Activated effector memory CD4-positive, alpha-beta T cell treated with anti-CD3 and anti-CD28 coated beads, Interleukin-2, amount 50 U/mL, for 16 hours (primary cell): ENCODE data around the gene CPNE2.

Experiments
- DNase-seq: peaks from one replicate; pipeline ENCODE4 v3.0.0-alpha.2; 2020

The CPNE2 gene

GRCh38 chr16:57146040-57146647 is 53.8 kb downstream of the CPNE2 start:
- no peak for DNase-seq

GRCh38 chr16:57146735-57147134 is 54.4 kb downstream of the CPNE2 start:
- no peak for DNase-seq

GRCh38 chr16:57147381-57148221 is 55.2 kb downstream of the CPNE2 start:
- DNase-seq, result no peak

- no peak for DNase-seq
Observed at GRCh38 chr16:57148481-57148880, 56.1 kb downstream of the CPNE2 start.

- DNase-seq, result no peak
Observed at GRCh38 chr16:57149391-57149790, 57.0 kb downstream of the CPNE2 start.

- DNase-seq, result no peak
Observed at GRCh38 chr16:57150682-57151330, 58.4 kb downstream of the CPNE2 start.

- DNase-seq, result no peak
Observed at GRCh38 chr16:57151369-57151768, 59.0 kb downstream of the CPNE2 start.

GRCh38 chr16:57152096-57153093 is 60.0 kb downstream of the CPNE2 start:
- DNase-seq, result no peak

- no peak for DNase-seq
Observed at GRCh38 chr16:57153841-57154240, 61.5 kb downstream of the CPNE2 start.

- no peak for DNase-seq
Observed at GRCh38 chr16:57155702-57156350, 63.4 kb downstream of the CPNE2 start.

- no peak for DNase-seq
Observed at GRCh38 chr16:57156351-57156703, 63.9 kb downstream of the CPNE2 start.

GRCh38 chr16:57157533-57157932 is 65.2 kb downstream of the CPNE2 start:
- no peak for DNase-seq

- DNase-seq, result no peak
Observed at GRCh38 chr16:57159447-57159846, 67.1 kb downstream of the CPNE2 start.

- DNase-seq, result no peak
Observed at GRCh38 chr16:57163842-57164241, 71.5 kb downstream of the CPNE2 start.

- no peak for DNase-seq
Observed at GRCh38 chr16:57165483-57165882, 73.1 kb downstream of the CPNE2 start.

GRCh38 chr16:57165938-57166337 is 73.6 kb downstream of the CPNE2 start:
- no peak for DNase-seq

- DNase-seq, result no peak
Observed at GRCh38 chr16:57166451-57166850, 74.1 kb downstream of the CPNE2 start.

GRCh38 chr16:57166951-57167350 is 74.6 kb downstream of the CPNE2 start:
- no peak for DNase-seq

- no peak for DNase-seq
Observed at GRCh38 chr16:57167538-57167937, 75.2 kb downstream of the CPNE2 start.

GRCh38 chr16:57167953-57168352 is 75.6 kb downstream of the CPNE2 start:
- no peak for DNase-seq

GRCh38 chr16:57169327-57169726 is 76.9 kb downstream of the CPNE2 start:
- DNase-seq, result no peak

- no peak for DNase-seq
Observed at GRCh38 chr16:57172721-57173290, 80.4 kb downstream of the CPNE2 start.
